SK-N-SH treated with all-trans-retinoic acid at 6 μM for 48 hours (cell line): ENCODE data around the gene PLEKHG2.
"Not testable (repeated sequence)": the region's sequence is repeated elsewhere in the genome, so short reads cannot be mapped to it uniquely, and the experiment has no call there.

Experiments
- ATAC-seq: fragments of 200-7000 bp; cut with Tn5 transposase; 3 replicates; pipeline ENCODE4 v1.9.1; 2020; ENCODE audit warnings: mild to moderate bottlenecking, moderate library complexity
- ARNTL ChIP-seq: fragments of 450-650 bp; formaldehyde crosslinking; IDR thresholded peaks from 2 replicates; pipeline ENCODE4 v1.5.0; 2020; ENCODE audit warnings: low read depth, mild to moderate bottlenecking, moderate library complexity, borderline replicate concordance
- BACH2 ChIP-seq: fragments of 250-450 bp; sonication (Bioruptor Pico); IDR thresholded peaks from 2 replicates; pipeline ENCODE4 v1.9.0; 2021; ENCODE audit warnings: mild to moderate bottlenecking, borderline replicate concordance
- CSDC2 ChIP-seq: fragments of 250-450 bp; sonication (Bioruptor Pico); IDR thresholded peaks from 2 replicates; pipeline ENCODE4 v1.5.0; 2020; ENCODE audit warnings: mild to moderate bottlenecking, moderate library complexity
- CSRNP3 ChIP-seq: fragments of 250-450 bp; sonication (Bioruptor Pico); IDR thresholded peaks from 2 replicates; pipeline ENCODE4 v1.5.1; 2021; ENCODE audit warnings: mild to moderate bottlenecking, moderate library complexity
- ESRRG ChIP-seq: fragments of 250-450 bp; sonication (Bioruptor Pico); IDR thresholded peaks from 2 replicates; pipeline ENCODE4 v1.6.1; 2021; ENCODE audit warnings: mild to moderate bottlenecking
- GLIS3 ChIP-seq: fragments of 250-450 bp; sonication (Bioruptor Pico); IDR thresholded peaks from 2 replicates; pipeline ENCODE4 v1.5.0; 2020; ENCODE audit warnings: mild to moderate bottlenecking, moderate library complexity
- ISL1 ChIP-seq: fragments of 250-450 bp; sonication (Bioruptor Pico); IDR thresholded peaks from 2 replicates; pipeline ENCODE4 v2.1.2; 2022; ENCODE audit warnings: mild to moderate bottlenecking, moderate library complexity
- OSR1 ChIP-seq: fragments of 250-450 bp; sonication (Bioruptor Pico); IDR thresholded peaks from 2 replicates; pipeline ENCODE4 v1.8.0; 2022; ENCODE audit warnings: moderate library complexity, mild to moderate bottlenecking, inconsistent platforms
- PATZ1 ChIP-seq: fragments of 250-450 bp; sonication (Bioruptor Pico); IDR thresholded peaks from 2 replicates; pipeline ENCODE4 v1.8.0; 2020; ENCODE audit warnings: mild to moderate bottlenecking, moderate library complexity, borderline replicate concordance
- POU6F1 ChIP-seq: fragments of 250-450 bp; sonication (Bioruptor Pico); IDR thresholded peaks from 2 replicates; pipeline ENCODE4 v1.8.0; 2021; ENCODE audit warnings: low read depth, mild to moderate bottlenecking, moderate library complexity, borderline replicate concordance
- PPARA ChIP-seq: fragments of 250-450 bp; sonication (Bioruptor Pico); IDR thresholded peaks from 2 replicates; pipeline ENCODE4 v1.5.0; 2020; ENCODE audit warnings: mild to moderate bottlenecking, borderline replicate concordance
- RARB ChIP-seq: fragments of 250-450 bp; sonication (Bioruptor Pico); IDR thresholded peaks from 2 replicates; pipeline ENCODE4 v1.8.0; 2021; ENCODE audit warnings: mild to moderate bottlenecking, moderate library complexity
- SNAI2 ChIP-seq: fragments of 250-450 bp; sonication (Bioruptor Pico); IDR thresholded peaks from 2 replicates; pipeline ENCODE4 v1.5.0; 2020; ENCODE audit warnings: mild to moderate bottlenecking, moderate library complexity
- TCF4 ChIP-seq: fragments of 250-450 bp; sonication (Bioruptor Pico); IDR thresholded peaks from 2 replicates; pipeline ENCODE4 v1.8.0; 2021; ENCODE audit warnings: mild to moderate bottlenecking, moderate library complexity, borderline replicate concordance
- TOX ChIP-seq: fragments of 250-450 bp; sonication (Bioruptor Pico); IDR thresholded peaks from 2 replicates; pipeline ENCODE4 v1.8.0; 2021; ENCODE audit warnings: mild to moderate bottlenecking, moderate library complexity, borderline replicate concordance
- TSHZ2 ChIP-seq: fragments of 250-450 bp; sonication (Bioruptor Pico); IDR thresholded peaks from 2 replicates; pipeline ENCODE4 v1.5.0; 2020; ENCODE audit warnings: mild to moderate bottlenecking, moderate library complexity
- ZC3H10 ChIP-seq: fragments of 250-450 bp; sonication (Bioruptor Pico); IDR thresholded peaks from 2 replicates; pipeline ENCODE4 v1.5.1; 2021; ENCODE audit warnings: mild to moderate bottlenecking, moderate library complexity
- ZFP3 ChIP-seq: fragments of 250-450 bp; sonication (Bioruptor Pico); IDR thresholded peaks from 2 replicates; pipeline ENCODE4 v1.5.0; 2020; ENCODE audit warnings: mild to moderate bottlenecking, moderate library complexity
- ZFP30 ChIP-seq: fragments of 450-650 bp; formaldehyde crosslinking; IDR thresholded peaks from 2 replicates; pipeline ENCODE4 v1.5.0; 2022; ENCODE audit warnings: mild to moderate bottlenecking, moderate library complexity
- ZNF565 ChIP-seq: fragments of 450-650 bp; formaldehyde crosslinking; conservative IDR thresholded peaks from 2 replicates; pipeline ENCODE4 v1.5.0; 2020; ENCODE audit warnings: low read depth, mild to moderate bottlenecking, moderate library complexity
- ZNF70 ChIP-seq: fragments of 450-650 bp; formaldehyde crosslinking; IDR thresholded peaks from 2 replicates; pipeline ENCODE4 v1.5.0; 2020; ENCODE audit warnings: mild to moderate bottlenecking, moderate library complexity
- ZNF8 ChIP-seq: fragments of 450-650 bp; formaldehyde crosslinking; IDR thresholded peaks from 2 replicates; pipeline ENCODE4 v1.5.0; 2020; ENCODE audit warnings: mild to moderate bottlenecking, moderate library complexity

Gene PLEKHG2

GRCh38 chr19:39449116-39449797 lies 36.8 kb downstream of the PLEKHG2 start:
- ATAC-seq: no peak
- TF ChIP-seq TCF4: no peak
- TF ChIP-seq RARB (CRISPR knock-in tag): no peak
- no peak for TF ChIP-seq ZC3H10
- no peak for TF ChIP-seq TOX (CRISPR knock-in tag)
- no peak for TF ChIP-seq ZNF565 (CRISPR knock-in tag)
- TF ChIP-seq BACH2 (CRISPR knock-in tag): no peak
- no peak for TF ChIP-seq ZFP3 (CRISPR knock-in tag)
- TF ChIP-seq POU6F1 (CRISPR knock-in tag): no peak
- no peak for TF ChIP-seq GLIS3 (CRISPR knock-in tag)
- no peak for TF ChIP-seq OSR1 (CRISPR knock-in tag)
- no peak for TF ChIP-seq ESRRG
- TF ChIP-seq ARNTL (CRISPR knock-in tag): no peak
- no peak for TF ChIP-seq TSHZ2 (CRISPR knock-in tag)
- no peak for TF ChIP-seq CSRNP3 (CRISPR knock-in tag)
- TF ChIP-seq ZFP30: no peak
- no peak for TF ChIP-seq ZNF70 (CRISPR knock-in tag)
- TF ChIP-seq CSDC2 (CRISPR knock-in tag): no peak

- ATAC-seq: not testable (repeated sequence)
Observed at GRCh38 chr19:39451257-39451656, 38.8 kb downstream of the PLEKHG2 start.

GRCh38 chr19:39463403-39463802 lies 50.9 kb downstream of the PLEKHG2 start:
- ATAC-seq: no peak
- TF ChIP-seq POU6F1 (CRISPR knock-in tag) (no peak), CSRNP3 (CRISPR knock-in tag) (no peak), TSHZ2 (CRISPR knock-in tag) (no peak), PPARA (CRISPR knock-in tag) (no peak), ZNF70 (CRISPR knock-in tag) (no peak), BACH2 (CRISPR knock-in tag) (no peak), ESRRG (no peak), ZFP3 (CRISPR knock-in tag) (no peak), ZNF565 (CRISPR knock-in tag) (no peak), ZC3H10 (no peak), RARB (CRISPR knock-in tag) (no peak), ZFP30 (no peak), SNAI2 (CRISPR knock-in tag) (no peak), TOX (CRISPR knock-in tag) (no peak), ARNTL (CRISPR knock-in tag) (no peak), ISL1 (no peak), GLIS3 (CRISPR knock-in tag) (no peak), PATZ1 (CRISPR knock-in tag) (no peak), ZNF8 (CRISPR knock-in tag) (no peak)
